ENCODE measurements around the gene ITPR2.

ITPR2 gene

DNA sequence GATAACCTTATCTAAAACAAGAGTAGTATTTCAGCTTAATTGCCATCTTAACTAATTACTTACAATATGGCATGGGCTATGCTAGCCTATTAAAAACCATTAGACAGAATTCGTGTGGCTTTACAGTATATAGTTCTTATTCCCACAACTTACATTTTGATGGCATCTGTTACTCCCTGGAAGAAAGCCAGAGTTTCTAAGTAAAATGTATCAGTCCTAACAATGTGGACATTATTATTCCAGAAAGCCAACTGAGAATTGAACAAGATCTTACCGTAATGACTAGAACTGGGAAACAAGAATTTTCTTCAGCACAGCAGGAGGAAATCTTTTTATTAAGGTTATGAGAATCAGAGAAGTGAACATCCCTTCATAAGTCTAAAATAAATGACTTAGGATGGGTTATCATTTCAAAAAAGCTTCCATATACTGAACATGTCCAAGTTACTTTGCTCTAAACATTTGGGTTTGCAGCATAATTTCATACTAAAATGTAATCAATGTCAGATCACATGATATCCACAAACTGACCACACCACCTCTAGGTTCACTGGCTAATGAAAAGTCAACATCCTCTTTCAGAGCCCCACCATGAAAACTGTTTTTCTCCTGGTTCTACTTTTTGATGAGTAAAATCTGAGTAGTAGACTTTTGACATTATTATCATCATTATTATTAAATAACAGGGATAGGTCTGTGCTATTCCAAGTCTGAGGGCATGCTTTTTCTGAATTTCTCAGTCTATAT lies 457.9 kb downstream of the ITPR2 start:
- in situ Hi-C loops (cut with MboI; ENCODE audit: low sequenced_read_pairs): no loop called here

DNA sequence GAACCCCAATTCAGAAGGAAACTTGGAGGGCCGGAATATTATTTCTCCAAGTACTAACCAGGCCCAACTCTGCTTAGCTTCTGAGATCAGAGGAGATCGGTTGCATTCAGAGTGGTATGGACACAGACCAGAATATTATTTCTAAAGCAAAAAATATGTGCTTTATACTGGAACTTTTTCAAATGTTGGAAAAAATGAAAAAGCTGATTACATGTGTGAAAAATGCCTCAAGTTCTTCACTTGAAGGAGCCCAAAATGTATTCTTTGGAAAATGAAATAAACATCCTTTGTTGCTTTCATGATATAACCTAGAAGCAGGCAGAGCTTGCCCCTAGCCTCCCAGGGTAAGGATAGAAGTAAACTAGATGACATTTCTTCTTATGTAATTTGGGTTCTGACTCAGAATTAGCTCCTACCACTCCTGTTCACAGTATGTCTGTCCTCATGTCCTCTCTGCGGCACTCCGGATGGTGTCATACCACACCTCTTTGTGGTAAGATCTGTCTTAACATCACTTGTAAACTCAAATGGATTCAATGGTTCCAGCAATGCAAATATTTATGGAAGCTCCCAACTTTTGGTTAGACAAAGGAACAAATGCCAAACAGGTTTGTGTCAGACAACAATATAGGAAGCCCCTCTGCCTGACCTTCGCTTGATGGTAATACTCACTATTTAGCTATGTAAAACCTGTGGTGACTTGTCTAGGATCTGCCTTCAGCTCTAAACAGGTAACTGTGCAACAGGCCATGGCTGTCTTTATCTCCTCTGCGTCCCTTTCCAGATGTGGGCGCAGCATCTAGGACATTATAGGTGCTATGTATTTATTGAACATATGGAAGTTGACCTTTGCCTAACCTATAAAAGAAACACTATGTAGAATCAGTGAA lies 459.1 kb downstream of the ITPR2 start:
- in situ Hi-C loops (cut with MboI; ENCODE audit: low sequenced_read_pairs): no loop called here

DNA sequence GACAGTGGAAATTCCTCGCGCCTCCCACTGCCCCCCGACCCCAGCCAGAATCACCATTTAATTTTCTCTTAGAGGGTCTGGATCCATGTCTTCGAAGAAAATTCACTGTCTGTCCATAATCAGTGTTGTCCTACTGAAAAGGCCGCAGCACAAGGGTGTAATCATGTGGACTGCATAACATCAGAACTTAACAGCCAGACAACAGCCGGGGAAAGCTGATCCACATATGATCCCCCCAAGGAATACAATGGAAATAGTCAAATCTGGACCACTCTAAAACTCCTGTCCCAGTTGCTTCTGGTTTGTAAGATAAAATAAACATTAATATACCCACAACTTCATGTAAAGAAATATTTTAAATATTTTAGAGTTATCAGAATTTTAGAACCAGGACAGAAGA lies 460.1 kb downstream of the ITPR2 start:
- in situ Hi-C loops (cut with MboI; ENCODE audit: low sequenced_read_pairs): no loop called here

DNA sequence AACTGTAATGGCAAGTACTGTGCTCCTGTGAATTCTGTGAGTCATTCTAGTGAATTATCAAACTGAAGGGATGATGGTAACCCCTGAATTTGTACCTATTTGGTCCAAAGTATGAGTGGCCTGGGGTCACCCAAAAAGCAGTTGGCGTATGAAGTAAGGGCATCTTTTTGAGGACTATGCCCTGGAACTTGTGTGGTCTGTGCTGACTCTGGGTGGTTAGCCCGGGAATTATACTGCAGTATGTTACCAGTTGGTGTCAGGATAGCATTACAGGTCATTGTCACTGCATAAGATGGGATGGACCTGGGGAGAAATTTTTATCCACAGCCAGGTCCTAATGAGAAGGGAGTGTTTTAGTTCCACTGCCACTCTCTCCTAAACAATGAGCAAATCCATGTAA lies 462.9 kb downstream of the ITPR2 start:
- in situ Hi-C loops (cut with MboI; ENCODE audit: low sequenced_read_pairs): no loop called here

DNA sequence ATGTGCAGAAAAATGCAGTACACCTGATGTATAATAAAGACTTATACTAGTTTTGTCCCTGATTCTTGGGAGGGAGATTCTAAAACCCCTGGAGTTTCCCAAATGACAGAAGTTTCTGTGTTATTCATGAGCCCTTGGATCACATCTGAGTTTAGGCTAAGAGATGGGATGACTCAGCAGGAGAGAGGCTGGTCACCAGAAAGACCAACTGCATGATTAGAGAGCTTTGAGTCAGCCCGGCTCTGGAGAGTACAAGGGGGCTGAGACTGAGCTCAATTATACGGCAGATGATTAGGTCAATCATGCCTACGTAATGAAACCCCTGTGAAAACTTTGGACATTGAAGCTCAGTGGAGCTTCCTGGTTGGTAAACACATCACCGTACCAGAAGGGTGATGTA lies 463.4 kb downstream of the ITPR2 start:
- in situ Hi-C loops (cut with MboI; ENCODE audit: low sequenced_read_pairs): no loop called here

DNA sequence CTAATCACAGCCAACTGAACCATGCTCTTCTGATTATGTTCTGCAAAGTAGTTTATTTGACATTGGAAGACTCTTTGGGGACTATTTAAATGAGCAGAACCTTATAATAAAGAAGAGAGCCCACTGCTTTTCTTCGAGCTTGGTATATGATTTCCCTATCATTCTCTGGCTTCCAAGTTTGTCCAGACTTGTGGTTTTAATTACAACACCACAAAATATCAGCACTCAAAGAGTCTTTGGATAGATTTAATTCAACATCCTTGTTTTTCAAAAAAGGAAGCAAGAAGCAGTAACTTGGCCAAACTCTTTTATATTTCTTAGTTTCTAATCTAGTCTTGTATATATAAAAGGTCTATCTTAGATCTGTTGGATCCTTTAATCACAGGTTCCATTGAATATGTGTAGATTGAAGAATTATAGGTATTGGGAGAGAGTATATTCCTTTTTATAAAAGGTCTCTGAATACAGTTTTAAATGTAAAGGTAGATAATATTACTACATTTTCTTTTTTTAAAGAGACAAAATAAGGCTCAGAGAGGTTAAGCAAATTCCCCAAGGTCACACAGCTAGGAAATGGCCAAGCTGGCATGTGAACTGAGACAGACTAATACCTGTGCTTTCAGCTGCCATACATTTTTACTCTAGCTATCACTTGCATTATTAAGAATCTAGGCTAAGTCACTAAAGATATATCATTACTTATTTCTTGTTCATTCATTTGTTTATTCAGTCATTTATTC lies 464.8 kb downstream of the ITPR2 start:
- in situ Hi-C loops (cut with MboI; ENCODE audit: low sequenced_read_pairs): no loop called here

DNA sequence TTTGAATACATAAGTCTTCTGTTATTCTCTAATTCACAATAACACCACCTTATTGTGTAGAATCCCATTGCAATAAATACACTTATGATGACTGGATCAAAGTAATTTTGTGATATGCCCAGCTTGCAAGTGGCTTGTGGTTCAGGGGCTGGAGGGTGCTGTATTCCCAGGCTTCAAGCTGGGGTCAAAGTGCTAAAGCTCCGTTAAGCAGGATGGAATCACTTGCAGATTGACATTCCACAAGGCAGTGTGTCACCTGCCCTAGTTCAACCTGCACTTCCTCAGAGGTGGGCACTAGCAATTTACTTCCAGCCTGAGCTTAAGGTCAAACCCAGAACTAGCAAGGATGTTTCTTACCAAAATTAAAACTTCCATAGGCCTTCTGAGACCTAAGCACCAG lies 471.0 kb downstream of the ITPR2 start:
- in situ Hi-C loops (cut with MboI; ENCODE audit: low sequenced_read_pairs): no loop called here

DNA sequence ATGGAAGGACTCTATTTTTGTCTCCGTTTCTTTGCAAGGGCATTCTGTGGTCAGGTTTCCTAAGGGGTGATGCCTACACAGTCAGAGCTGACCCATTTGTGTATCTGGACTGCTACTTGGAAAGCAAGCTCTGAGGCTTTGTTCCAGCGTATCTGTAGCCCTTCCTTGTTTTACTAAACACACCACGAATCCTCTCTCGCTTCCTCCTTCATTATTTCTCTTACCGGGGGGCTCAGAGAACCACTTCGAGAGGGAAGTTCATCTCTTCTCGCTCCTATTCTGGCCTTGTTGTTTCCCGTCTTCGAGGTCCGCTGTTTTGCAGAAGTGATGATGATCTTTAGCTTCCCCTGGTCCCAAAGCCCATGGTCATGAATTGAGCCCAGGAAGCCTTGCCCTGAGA lies 472.9 kb downstream of the ITPR2 start:
- in situ Hi-C loops (cut with MboI; ENCODE audit: low sequenced_read_pairs): no loop called here

DNA sequence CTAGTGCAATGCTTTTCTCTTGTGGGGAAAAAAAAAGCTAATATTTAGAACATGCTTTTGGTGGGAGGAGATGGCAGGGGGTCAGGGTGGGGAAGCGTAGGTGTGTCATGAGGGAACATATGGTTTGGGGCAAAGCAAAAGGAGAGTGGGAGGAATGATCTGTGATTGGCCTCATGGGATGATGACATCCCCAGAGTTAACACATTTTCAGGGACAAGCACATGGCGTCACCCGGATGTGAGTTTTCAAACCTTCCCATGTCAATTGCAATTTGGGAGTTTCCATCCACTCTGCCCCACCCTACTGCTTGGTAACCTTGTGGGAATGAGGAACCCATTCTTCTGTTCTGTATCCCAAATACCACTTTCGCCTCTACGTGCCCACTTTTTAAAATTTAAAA lies 473.4 kb downstream of the ITPR2 start:
- in situ Hi-C loops (cut with MboI; ENCODE audit: low sequenced_read_pairs): no loop called here

DNA sequence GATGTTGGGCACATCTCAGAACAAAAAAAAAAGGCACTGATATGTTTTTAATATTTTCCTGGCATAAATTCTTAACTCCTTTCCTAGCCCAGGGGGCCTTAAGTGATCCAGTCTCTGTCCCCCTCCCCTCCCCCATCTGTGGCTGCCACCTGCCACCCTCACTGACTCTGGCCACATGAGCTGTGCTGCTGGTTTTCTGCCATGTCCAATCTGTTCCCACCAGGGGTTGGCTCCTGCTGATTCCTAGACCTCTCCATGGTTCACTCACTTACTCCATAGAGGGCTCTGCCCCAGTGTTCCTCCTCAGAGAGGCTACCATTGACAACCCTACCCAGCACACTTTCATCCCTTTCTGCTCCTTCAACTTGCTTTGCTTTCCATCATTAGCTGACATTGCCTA lies 474.3 kb downstream of the ITPR2 start:
- in situ Hi-C loops (cut with MboI; ENCODE audit: low sequenced_read_pairs): no loop called here

DNA sequence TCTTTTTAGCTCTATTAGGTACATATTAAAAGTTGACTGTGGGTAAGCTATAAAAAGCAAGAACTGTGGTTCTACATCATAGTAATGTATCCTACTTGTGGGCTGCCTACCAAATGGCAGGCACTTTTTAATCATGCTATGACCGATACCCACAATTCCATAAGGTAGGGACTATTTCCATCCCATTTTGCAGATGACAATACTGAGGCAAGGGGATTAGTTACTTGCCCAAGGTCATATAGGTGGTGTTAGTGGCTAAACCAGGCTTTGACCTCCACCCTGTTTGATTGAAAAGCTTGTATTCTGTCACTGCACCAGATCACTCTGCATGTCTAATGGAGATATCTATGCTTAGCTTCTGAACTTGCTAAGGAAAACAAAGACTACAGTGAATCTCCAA lies 485.7 kb downstream of the ITPR2 start:
- in situ Hi-C loops (cut with MboI; ENCODE audit: low sequenced_read_pairs): no loop called here

DNA sequence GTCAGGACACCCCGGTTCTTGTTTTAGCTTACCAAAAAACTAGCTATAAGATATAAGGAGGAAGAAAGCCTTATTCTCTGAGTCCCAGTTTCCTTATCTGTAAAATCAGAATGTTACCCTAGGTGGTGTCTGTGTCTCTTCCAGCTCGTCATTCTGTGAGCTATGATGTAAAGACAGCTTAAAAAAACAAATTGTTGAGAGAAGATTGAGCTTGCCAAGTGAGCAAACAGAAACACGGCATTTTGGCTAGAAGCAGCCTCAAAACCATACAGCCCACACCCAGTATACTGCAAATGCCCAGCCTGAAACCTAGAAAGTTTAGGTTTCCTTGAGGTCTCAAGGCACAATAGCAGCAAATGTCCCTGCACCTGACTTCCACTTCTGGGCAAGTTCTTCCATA lies 486.3 kb downstream of the ITPR2 start:
- in situ Hi-C loops (cut with MboI; ENCODE audit: low sequenced_read_pairs): no loop called here

DNA sequence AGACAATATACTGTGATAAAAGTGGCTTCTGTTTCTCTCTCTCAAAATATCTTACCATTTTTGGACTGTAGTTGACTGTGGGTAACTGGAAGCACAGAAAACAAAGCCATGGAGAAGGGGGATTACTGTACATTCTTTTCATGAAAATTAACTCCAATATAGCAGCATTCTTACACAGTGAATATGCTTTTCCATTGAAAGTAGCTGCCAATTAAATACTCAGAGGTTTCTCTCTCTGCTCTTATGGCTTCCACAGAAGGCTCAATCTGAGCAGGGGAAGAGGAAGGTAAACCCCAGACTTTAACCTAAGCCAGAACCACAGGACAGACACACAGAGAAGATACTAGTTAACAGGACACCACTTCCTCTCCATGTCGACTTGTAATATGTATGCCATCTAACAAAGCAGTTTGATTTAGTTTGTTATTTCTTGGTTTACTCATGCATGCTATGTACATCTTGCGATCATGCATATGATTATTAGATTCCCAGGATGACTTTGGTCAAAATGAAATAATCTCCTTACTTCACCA lies 487.5 kb downstream of the ITPR2 start:
- in situ Hi-C loops (cut with MboI; ENCODE audit: low sequenced_read_pairs): no loop called here

DNA sequence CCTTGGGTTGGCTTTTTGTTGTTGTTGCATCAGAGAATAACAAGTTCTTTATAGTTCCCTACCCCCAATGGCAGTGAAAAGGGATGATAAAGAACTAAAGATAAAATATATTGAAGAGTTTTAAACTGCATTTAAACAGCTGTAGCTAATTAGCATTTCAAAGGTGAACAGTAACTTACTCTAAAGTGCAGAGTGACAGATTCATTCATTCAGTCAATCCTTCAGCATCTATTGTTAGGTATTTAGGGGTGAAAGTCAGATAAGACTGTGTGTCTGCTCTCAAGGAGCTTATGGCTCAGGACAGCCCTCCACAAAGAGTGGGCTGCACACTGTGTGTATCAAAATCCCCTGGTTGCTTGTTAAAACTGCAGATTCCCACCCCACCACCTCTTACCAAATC lies 491.5 kb downstream of the ITPR2 start:
- in situ Hi-C loops (cut with MboI; ENCODE audit: low sequenced_read_pairs): no loop called here

DNA sequence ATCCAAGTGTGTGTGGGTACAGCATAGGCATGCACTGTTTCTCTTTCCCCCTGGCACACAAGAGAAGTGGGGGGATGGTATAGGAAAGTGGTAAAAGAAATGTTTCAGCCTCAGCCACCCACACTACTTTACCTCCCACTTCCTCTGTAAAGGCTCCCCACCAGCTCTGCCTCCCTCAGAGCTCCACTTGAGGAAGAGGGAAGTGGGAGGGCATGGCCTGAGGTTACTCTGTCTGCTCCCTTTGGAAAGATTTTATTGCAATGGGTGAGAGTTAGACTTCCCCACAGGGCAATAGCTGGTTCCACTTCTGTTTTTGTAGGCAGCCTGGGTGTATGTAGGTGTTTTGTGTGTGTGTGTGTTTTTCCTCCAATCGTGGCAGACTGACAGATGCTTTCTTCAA lies 492.3 kb downstream of the ITPR2 start:
- in situ Hi-C loops (cut with MboI; ENCODE audit: low sequenced_read_pairs): no loop called here

DNA sequence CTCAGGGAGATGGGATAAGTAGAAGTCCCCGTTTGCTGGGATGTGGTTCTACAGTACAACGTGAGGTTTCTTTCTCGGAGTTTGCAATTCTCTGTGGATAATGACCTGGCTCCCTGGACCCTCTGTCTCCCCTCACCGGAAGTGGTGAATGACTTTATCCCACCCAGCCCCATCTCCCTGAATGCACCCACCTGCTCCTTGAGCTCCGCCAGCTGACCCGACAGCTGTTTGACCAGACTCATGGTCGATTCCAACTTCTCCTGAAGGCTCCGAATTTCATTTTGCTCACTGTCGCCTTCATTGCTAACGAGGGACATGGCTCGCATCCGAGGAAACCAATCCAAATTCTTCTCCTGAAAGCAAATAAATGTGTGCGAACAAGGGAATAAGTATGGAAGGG lies 493.0 kb downstream of the ITPR2 start:
- in situ Hi-C loops (cut with MboI; ENCODE audit: low sequenced_read_pairs): no loop called here

DNA sequence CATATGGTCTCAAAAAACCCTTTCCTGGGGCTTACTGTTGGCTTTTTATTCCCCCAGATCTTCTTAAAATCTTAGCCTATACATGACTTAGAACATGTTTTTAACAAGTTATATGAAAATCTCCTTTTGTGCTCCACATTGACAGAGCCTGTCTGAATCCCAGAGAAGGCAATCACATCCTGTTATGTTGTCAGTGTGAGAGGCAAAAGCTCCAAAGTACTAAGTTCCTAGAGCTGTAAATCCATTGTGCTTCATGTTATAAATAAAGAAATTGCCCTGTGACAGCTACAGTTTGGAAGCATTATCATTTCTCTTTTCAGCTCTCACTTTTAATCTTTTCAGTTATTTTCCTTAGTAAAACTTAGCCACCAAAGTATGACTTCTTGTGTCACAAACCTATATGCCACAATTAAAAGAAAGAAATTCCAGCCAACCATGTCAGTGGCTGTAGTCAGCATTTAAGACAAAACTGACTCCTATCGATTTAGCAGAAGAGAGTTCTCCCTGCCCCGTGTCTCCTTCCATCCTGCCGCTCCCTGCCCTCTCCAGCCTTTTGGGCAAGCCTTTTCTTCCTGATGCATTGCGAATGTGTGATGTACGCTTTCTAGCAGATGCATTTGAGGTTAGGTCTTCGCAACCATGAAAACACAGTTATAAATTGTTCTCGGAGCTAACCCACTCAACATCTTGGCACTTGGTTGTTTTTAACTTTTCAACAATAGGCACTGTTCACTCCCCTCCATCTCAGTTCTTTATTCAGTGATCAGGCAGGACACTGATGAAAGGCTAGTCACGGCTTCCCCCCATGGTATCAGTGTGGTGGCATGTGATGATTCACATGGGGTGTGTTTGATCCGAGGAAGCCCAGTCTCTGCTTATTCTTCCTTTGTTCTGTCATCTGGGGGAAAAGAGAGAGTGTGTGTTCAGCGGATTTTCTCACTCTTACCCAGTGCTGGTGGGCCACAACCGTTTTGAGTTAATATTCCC lies 494.1 kb downstream of the ITPR2 start:
- in situ Hi-C loops (cut with MboI; ENCODE audit: low sequenced_read_pairs): no loop called here

DNA sequence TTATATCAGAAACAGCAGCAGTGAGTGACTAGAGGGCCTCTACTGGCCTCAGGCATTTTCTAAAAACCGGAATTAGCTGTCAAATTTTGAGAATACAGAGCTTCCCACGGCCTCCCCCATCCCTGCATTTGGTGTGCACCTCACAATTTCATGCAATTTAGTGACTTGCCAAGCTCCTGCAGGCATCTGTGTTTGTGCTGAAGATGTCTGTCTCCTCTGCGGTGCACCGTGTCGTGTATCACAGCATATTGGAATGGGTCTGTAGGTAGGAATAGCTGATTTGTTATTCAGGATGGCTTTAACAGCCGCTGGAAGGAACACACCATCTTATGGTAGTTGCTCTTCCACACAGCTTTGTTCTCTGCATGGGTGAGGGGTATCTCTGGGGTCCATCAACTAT lies 497.3 kb downstream of the ITPR2 start:
- in situ Hi-C loops (cut with MboI; ENCODE audit: low sequenced_read_pairs): no loop called here

DNA sequence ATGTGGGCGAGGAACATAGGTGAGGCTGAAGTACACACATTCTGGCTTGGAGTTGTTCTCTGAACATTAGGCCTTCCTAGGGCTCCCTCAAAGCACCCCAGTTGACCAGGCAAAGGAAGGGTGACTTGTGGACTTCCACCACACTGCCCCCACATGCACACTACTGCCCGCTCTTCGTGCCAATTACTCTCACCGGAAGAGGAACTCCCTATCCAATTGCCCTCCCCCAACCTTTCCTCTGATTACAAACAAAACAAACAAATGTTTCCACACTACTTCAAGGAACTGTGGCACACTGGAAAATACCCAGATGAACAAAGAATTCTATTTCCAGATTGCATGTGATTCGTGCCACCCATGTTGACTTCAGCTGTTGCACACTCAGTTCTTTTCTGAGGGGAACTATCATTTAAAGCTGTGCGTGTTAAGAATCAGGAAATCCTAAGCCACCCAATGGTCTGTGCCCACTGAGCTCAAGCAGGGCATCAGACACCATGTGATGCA lies 498.3 kb downstream of the ITPR2 start:
- in situ Hi-C loops (cut with MboI; ENCODE audit: low sequenced_read_pairs): no loop called here

DNA sequence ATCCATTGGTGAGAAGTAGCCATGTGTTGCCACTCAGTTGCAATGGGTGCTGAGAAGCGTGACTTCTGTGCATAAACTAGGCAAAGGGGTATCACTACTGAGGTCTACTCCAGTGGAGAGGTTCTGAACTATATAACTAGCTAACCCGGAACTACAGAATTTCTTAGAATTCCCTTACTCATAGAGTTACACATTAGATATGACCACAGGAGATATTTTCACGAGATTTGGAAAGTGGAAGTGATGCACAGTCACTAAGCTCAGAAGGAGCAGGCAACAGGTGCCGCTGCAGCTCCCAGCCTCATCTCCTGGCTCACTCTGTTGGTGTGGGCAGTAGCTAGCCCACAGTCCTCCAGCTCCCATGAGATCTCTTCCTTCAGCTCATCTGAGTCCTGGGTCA lies 501.0 kb downstream of the ITPR2 start:
- in situ Hi-C loops (cut with MboI; ENCODE audit: low sequenced_read_pairs): no loop called here
